Tibial artery (tissue), 4 donors: Measurements from ENCODE around the gene TYSND1.

ENCODE experiments used
- DNase-seq, 2 donors: peaks; one replicate each; pipeline ENCODE4 v3.0.0-alpha.2; 2019
- H3K27ac ChIP-seq, 2 donors: fragments of 200-600 bp; sonication (generic) in 1 of 2; 1 replicate in 1 of 2; 2 replicates in 1 of 2; pipeline ENCODE4 v1.5.1; 2018 to 2019; ENCODE audit warnings: mild to moderate bottlenecking in 1 of 2
- H3K27me3 ChIP-seq, 2 donors: fragments of 200-600 bp; sonication (generic) in 1 of 2; one replicate each; pipeline versions ENCODE4 v1.5.1 to v1.6.0; 2016 to 2019
- H3K36me3 ChIP-seq, 3 donors: fragments of 200-600 bp; sonication (generic) in 2 of 3; one replicate each; pipeline ENCODE4 v1.5.1; 2016 to 2019; ENCODE audit warnings: mild to moderate bottlenecking in 2 of 3
- H3K4me1 ChIP-seq, 4 donors: fragments of 200-600 bp; sonication (generic) in 2 of 4; 1 replicate in 3 of 4; 2 replicates in 1 of 4; pipeline ENCODE4 v1.5.1; 2016 to 2019
- H3K4me3 ChIP-seq, 2 donors: fragments of 200-600 bp; sonication (generic) in 1 of 2; 1 replicate in 1 of 2; 2 replicates in 1 of 2; pipeline ENCODE4 v1.5.1; 2018 to 2019; ENCODE audit warnings: mild to moderate bottlenecking in 2 of 2
- H3K9me3 ChIP-seq, 3 donors: fragments of 200-600 bp; sonication (generic) in 1 of 3; one replicate each; pipeline ENCODE4 v1.5.1; 2016 to 2019
- intact Hi-C: fragments of 100-400 bp; cut with DNase I; formaldehyde crosslinking; loops from one replicate; pipeline ENCODE4 v1.15.0; 2023; ENCODE audit warnings: low total_unique reads
- TF ChIP-seq, protein P1 (sequence below), 2 experiments: fragments of 200-600 bp in 1 of 2; fragments of 450-650 bp in 1 of 2; IDR thresholded peaks; one replicate each; pipeline ENCODE4 v1.5.1; 2017 to 2019; ENCODE audit warnings: antibody characterized with exemption in 2 of 2, mild to moderate bottlenecking in 1 of 2, moderate library complexity in 1 of 2

TYSND1 gene

DNA sequence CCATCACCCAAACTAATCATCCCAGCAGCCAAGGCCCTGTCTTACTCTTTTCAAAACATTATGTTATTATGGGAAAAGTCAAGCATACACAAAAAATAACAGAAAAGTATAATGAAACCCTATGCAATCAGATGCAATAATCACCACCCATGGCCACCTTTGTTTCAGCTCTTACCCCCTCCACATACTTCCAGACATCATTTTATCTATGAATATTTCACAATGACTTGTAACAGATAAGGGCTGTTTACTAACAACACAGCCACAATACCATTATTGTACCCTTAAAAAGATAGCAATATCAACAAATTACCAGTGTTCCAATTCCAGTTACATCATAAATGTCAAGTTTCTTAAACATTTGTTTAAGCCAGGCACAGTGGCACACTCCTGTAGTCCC, 49.0 kb downstream of the TYSND1 start:
- intact Hi-C loops, result no loop called here
- DNase-seq, result no peak
- Histone ChIP-seq H3K36me3 (peaks cover 8 to 92% (median 10%) of the 10 kb centered on the region in 3 donors), H3K27me3 (no peaks in the 10 kb centered on the region), H3K9me3 (no peaks in the 10 kb centered on the region), H3K4me1 (no peaks in the 10 kb centered on the region), H3K27ac (no peak overlapping the region), H3K4me3 (no peak overlapping the region)
- TF ChIP-seq, protein P1, sequence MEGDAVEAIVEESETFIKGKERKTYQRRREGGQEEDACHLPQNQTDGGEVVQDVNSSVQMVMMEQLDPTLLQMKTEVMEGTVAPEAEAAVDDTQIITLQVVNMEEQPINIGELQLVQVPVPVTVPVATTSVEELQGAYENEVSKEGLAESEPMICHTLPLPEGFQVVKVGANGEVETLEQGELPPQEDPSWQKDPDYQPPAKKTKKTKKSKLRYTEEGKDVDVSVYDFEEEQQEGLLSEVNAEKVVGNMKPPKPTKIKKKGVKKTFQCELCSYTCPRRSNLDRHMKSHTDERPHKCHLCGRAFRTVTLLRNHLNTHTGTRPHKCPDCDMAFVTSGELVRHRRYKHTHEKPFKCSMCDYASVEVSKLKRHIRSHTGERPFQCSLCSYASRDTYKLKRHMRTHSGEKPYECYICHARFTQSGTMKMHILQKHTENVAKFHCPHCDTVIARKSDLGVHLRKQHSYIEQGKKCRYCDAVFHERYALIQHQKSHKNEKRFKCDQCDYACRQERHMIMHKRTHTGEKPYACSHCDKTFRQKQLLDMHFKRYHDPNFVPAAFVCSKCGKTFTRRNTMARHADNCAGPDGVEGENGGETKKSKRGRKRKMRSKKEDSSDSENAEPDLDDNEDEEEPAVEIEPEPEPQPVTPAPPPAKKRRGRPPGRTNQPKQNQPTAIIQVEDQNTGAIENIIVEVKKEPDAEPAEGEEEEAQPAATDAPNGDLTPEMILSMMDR (IDR thresholded peaks at IDR 0.05), result no peak

DNA sequence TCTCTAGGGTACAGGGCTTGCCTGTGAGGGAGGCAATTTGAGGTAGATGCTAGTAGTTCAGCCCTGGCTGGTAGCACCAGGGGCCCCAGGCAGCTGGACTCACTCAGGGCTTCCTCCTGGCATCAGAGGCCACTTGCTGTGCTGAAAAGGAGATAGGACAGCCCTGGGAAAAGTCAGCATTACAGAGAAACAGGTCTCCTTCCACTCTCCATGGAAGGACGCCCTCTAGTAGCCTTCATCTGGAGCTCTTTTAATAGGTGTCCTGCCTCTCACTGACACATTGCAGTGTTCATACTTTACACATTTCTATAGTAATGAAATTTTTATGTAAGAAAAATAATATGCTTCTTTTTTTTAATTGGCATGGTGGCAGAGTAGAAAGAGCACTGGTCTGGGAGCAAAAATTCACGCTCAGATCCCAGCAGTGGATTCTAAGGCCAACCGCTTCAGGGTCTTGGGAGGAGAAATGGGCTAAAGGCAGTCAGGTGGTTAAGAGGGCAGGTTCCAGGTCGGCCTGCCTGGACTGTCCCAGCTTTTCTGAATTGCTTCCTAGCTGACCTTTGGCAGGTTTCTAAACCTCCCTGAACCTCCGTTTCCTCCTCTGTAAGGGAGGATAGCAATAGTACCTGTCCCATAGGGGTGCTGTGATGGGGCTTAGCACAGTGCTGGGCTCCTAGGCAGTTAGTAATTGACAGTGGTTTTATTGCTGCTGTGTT, 49.6 kb downstream of the TYSND1 start:
- Histone ChIP-seq H3K27ac (no peak overlapping the region), H3K4me1 (no peaks in the 10 kb centered on the region), H3K36me3 (peaks cover 8 to 94% (median 10%) of the 10 kb centered on the region in 3 donors), H3K27me3 (no peaks in the 10 kb centered on the region), H3K4me3 (no peak overlapping the region), H3K9me3 (no peaks in the 10 kb centered on the region)
- TF ChIP-seq, protein P1 (IDR thresholded peaks at IDR 0.05), result no peak
- intact Hi-C loops, result no loop called here
- no peak for DNase-seq

DNA sequence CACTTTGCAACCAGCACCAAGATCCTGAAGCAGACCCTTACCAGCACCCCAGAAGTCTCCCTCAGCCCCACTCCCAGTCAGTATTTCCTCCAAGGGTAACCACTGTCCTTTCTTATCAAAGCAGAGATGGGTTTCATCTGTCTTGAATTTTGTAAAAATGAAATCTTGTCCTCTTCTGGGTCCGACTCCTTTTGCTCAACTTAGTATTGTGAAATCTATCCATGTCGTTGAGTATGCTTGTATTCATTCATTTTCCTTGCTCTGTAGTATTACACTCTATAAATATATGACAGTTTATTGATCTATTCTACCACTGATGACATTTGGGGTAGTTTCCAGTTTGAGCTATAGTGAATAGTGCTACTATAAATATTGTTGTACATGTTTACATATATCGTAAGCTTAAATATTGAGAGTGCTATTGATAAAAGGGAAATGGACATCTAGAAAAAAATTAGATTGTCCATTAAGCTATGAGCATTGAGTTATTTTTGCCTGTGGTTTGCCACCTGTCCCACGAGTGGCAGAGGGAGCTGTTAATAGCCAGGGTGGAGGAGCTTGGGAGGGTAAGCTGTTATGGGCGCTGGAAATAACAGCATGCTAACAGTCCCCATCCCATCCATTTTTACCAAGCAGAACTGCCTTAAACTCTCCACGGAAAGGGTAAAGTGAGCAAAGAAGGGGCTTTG, 50.3 kb downstream of the TYSND1 start:
- no peaks in the 10 kb centered on the region for H3K9me3 ChIP-seq
- H3K27ac ChIP-seq, result no peak overlapping the region
- intact Hi-C loops, result no loop called here
- H3K27me3 ChIP-seq, result no peaks in the 10 kb centered on the region
- no peaks in the 10 kb centered on the region for H3K4me1 ChIP-seq
- no peak overlapping the region for H3K4me3 ChIP-seq
- peaks cover 8 to 87% (median 10%) of the 10 kb centered on the region in 3 donors for H3K36me3 ChIP-seq
- no peak for DNase-seq
- TF ChIP-seq, protein P1 (IDR thresholded peaks at IDR 0.05), result no peak

DNA sequence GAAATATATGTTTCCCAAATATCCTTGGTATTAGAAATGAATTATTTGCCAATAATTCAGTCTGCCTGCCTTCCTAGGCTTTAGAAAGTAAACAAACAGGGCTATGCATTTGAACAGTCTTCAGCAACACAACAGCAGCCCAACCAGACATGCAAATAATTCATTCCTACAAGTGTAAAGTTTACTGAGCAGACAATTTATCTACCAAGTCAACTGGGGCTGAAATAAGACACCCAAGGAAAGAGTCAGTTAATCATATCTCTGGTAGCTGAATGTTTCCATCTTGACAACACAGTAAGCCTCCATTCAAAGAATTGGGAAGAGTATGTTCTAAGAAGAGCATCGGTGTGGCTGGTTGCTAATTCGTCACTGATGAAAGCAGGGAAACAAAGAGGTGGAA, 52.2 kb downstream of the TYSND1 start:
- H3K36me3 ChIP-seq, result peaks cover 7 to 68% (median 10%) of the 10 kb centered on the region in 3 donors
- TF ChIP-seq, protein P1 (IDR thresholded peaks at IDR 0.05), result no peak
- intact Hi-C loops, result no loop called here

DNA sequence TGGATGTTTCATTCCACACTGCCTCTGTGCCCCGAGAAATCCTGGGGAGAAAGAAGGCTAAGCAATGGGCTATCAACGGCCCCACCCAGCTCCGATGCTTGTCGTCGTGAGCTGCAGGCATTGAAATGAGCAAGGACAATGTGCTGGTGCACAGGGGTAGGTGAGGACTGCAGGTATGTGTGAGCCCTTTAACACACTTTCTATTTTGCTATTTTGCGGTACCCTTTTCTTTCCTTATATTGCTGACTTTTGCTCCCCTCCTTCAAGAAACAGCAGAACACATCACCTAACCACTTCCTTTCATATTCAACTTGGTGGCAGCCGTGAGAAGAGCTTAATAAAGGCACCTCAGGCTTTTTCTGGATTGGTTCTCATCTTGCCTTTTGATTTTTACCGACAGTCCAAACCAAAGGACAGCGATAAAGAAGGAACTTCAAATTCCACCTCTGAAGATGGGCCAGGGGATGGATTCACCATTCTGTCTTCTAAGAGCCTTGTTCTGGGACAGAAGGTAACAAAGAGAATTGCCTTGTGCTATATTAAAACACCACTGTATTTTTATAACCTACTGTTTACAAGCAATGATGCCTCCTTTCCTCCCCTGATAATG, 53.1 kb downstream of the TYSND1 start:
- TF ChIP-seq, protein P1 (IDR thresholded peaks at IDR 0.05), result no peak
- DNase-seq, result no peak
- no peak overlapping the region for H3K27ac ChIP-seq
- no peaks in the 10 kb centered on the region for H3K4me1 ChIP-seq
- no peak overlapping the region for H3K4me3 ChIP-seq
- no peaks in the 10 kb centered on the region for H3K27me3 ChIP-seq
- intact Hi-C loops, result no loop called here
- no peaks in the 10 kb centered on the region for H3K9me3 ChIP-seq
- H3K36me3 ChIP-seq, result peaks cover 0 to 60% (median 10%) of the 10 kb centered on the region in 3 donors

More for the DNA sequence above, 52.2 kb downstream of the TYSND1 start:
- Histone ChIP-seq H3K4me1 (no peaks in the 10 kb centered on the region), H3K4me3 (no peak overlapping the region), H3K9me3 (no peaks in the 10 kb centered on the region), H3K27me3 (no peaks in the 10 kb centered on the region), H3K27ac (no peak overlapping the region)
- DNase-seq, result no peak
